Small intestine (tissue), 7 donors: Measurements from ENCODE around the gene YWHAG. TPM values are rescaled to one million over a fixed set of nuclear protein-coding genes. Genes with fewer than 3 reads are reported as not detected.

Source experiments
- DNase-seq, 2 donors: peaks; one replicate each; pipeline versions ENCODE4 v3.0.0 to v3.0.0-alpha.2; 2013
- FAIRE-seq: peaks from 2 replicates; lab custom pipeline; 2012; peaks lifted over from hg19 to GRCh38; lab: Jason Lieb, UNC
- H3K27ac ChIP-seq, 3 donors: one replicate each; pipeline ENCODE4 v1.5.1; 2013; ENCODE audit warnings: low read length in 2 of 3, mild to moderate bottlenecking in 2 of 3, control low read depth in 1 of 3, inconsistent platforms in 1 of 3, low read depth in 1 of 3, moderate library complexity in 1 of 3
- H3K27me3 ChIP-seq, 3 donors: one replicate each; pipeline ENCODE4 v1.6.1; 2013; ENCODE audit warnings: low read length in 3 of 3, inconsistent platforms in 1 of 3; ENCODE audit not compliant: control insufficient read depth in 3 of 3, insufficient read depth in 3 of 3
- H3K36me3 ChIP-seq, 3 donors: one replicate each; pipeline ENCODE4 v1.6.1; 2013; ENCODE audit warnings: low read length in 3 of 3, inconsistent platforms in 1 of 3, low read depth in 1 of 3, mild to moderate bottlenecking in 1 of 3, moderate library complexity in 1 of 3; ENCODE audit not compliant: control insufficient read depth in 3 of 3, insufficient read depth in 2 of 3
- H3K4me1 ChIP-seq, 3 donors: one replicate each; pipeline ENCODE4 v1.6.1; 2013; ENCODE audit warnings: low read length in 2 of 3, inconsistent platforms in 1 of 3, low read depth in 1 of 3, mild to moderate bottlenecking in 1 of 3, moderate library complexity in 1 of 3; ENCODE audit not compliant: control insufficient read depth in 3 of 3, insufficient read depth in 2 of 3
- H3K4me3 ChIP-seq, 3 donors: one replicate each; pipeline ENCODE4 v1.5.1; 2013; ENCODE audit warnings: low read length in 3 of 3, control low read depth in 1 of 3, inconsistent platforms in 1 of 3, low read depth in 1 of 3, mild to moderate bottlenecking in 1 of 3, moderate library complexity in 1 of 3
- H3K9me3 ChIP-seq, 2 donors: one replicate each; pipeline ENCODE4 v1.6.1; 2013; ENCODE audit warnings: low read depth in 1 of 2, low read length in 1 of 2; ENCODE audit not compliant: control insufficient read depth in 2 of 2, insufficient read depth in 1 of 2
- WGBS, 3 donors: extraction: QIAGEN DNeasy Blood & Tissue Kit; methylation state at CpG; one replicate each; pipeline ENCODE4 v1.1.7; 2013; 5-methylcytosine and 5-hydroxymethylcytosine counted together
- polyA plus RNA-seq, 4 donors: library from polyadenylated mRNA; stranded (reverse) in 3 of 4; unstranded in 1 of 4; fragments of 200-250 nt in 3 of 4; fragments of 120-200 nt in 1 of 4; gene quantifications; one replicate each; pipeline versions ENCODE4 v1.2.1 to v1.2.3, GENCODE V29; 2013
- donor health status: healthy with polysubstance abuse.
- donor health status: control.
- donor health status: control.
- donor health status: Bipolar disorder and iron deficiency.
- donor health status: healthy.

YWHAG gene
- polyA plus RNA-seq, 4 donors, result 47.4 to 80.1 (median 54.5) TPM

GRCh38 chr7:76330673-76331072, 28.1 kb downstream of the YWHAG start:
- 76 to 90% (median 86%) methylated on average over 5 of the region's 5 CpGs for WGBS, 3 donors
- FAIRE-seq (no peak), DNase-seq (no peak)
- Histone ChIP-seq H3K36me3 (peaks cover 8 to 43% (median 9%) of the 10 kb centered on the region in 3 donors), H3K27ac (no peak overlapping the region), H3K4me1 (peaks cover 0 to 3% (median 2%) of the 10 kb centered on the region in 3 donors), H3K9me3 (no peaks in the 10 kb centered on the region), H3K27me3 (no peaks in the 10 kb centered on the region), H3K4me3 (no peak overlapping the region)

GRCh38 chr7:76330261-76330660, 28.5 kb downstream of the YWHAG start:
- FAIRE-seq (no peak), DNase-seq (no peak)
- H3K36me3 ChIP-seq, result peaks cover 8 to 45% (median 9%) of the 10 kb centered on the region in 3 donors
- no peak overlapping the region for H3K4me3 ChIP-seq
- H3K4me1 ChIP-seq, result peaks cover 0 to 3% (median 2%) of the 10 kb centered on the region in 3 donors
- 67 to 80% (median 75%) methylated on average over 4 of the region's 4 CpGs for WGBS, 3 donors
- no peak overlapping the region for H3K27ac ChIP-seq
- H3K9me3 ChIP-seq, result no peaks in the 10 kb centered on the region
- no peaks in the 10 kb centered on the region for H3K27me3 ChIP-seq

GRCh38 chr7:76329479-76329878, 29.3 kb downstream of the YWHAG start:
- Histone ChIP-seq H3K27me3 (no peaks in the 10 kb centered on the region), H3K9me3 (no peaks in the 10 kb centered on the region), H3K4me1 (peaks cover 0 to 2% (median under 1%) of the 10 kb centered on the region in 3 donors), H3K4me3 (no peak overlapping the region), H3K36me3 (peaks cover 8 to 49% (median 9%) of the 10 kb centered on the region in 3 donors), H3K27ac (no peak overlapping the region)
- FAIRE-seq (no peak), DNase-seq (no peak)
- WGBS, 3 donors, result 91 to 97% (median 94%) methylated on average over 29 of the region's 29 CpGs

- Histone ChIP-seq H3K27ac (no peak overlapping the region), H3K4me1 (peaks cover 0 to 2% (median 0%) of the 10 kb centered on the region in 3 donors), H3K36me3 (peaks cover 8 to 53% (median 9%) of the 10 kb centered on the region in 3 donors), H3K4me3 (no peak overlapping the region), H3K9me3 (no peaks in the 10 kb centered on the region), H3K27me3 (no peaks in the 10 kb centered on the region)
- FAIRE-seq (no peak), DNase-seq (no peak)
- 78 to 85% (median 81%) methylated on average over 15 of the region's 15 CpGs for WGBS, 3 donors
Observed at GRCh38 chr7:76328389-76328788, 30.4 kb downstream of the YWHAG start.

- H3K27ac ChIP-seq, result no peak overlapping the region
- FAIRE-seq, result no peak
Observed at GRCh38 chr7:76327610-76328009, 31.2 kb downstream of the YWHAG start.

GRCh38 chr7:76326646-76327233, 32.1 kb downstream of the YWHAG start:
- no peaks in the 10 kb centered on the region for H3K9me3 ChIP-seq
- 73 to 81% (median 74%) methylated on average over 5 of the region's 5 CpGs for WGBS, 3 donors
- H3K27ac ChIP-seq, result no peak overlapping the region
- DNase-seq, result no peak
- no peaks in the 10 kb centered on the region for H3K4me1 ChIP-seq
- no peak overlapping the region for H3K4me3 ChIP-seq
- peaks cover 8 to 49% (median 9%) of the 10 kb centered on the region in 3 donors for H3K36me3 ChIP-seq
- no peak for FAIRE-seq
- no peaks in the 10 kb centered on the region for H3K27me3 ChIP-seq

More at GRCh38 chr7:76327610-76328009, 31.2 kb downstream of the YWHAG start:
- no peak for DNase-seq
- peaks cover 8 to 48% (median 9%) of the 10 kb centered on the region in 3 donors for H3K36me3 ChIP-seq
- no peaks in the 10 kb centered on the region for H3K27me3 ChIP-seq
- no peak overlapping the region for H3K4me3 ChIP-seq
- H3K4me1 ChIP-seq, result peaks cover 0 to 2% (median 0%) of the 10 kb centered on the region in 3 donors
- no peaks in the 10 kb centered on the region for H3K9me3 ChIP-seq
- WGBS, 3 donors, result 53 to 62% (median 59%) methylated on average over 7 of the region's 7 CpGs

GRCh38 chr7:76325811-76326210, 33.0 kb downstream of the YWHAG start:
- FAIRE-seq (no peak), DNase-seq (no peak)
- no peak overlapping the region for H3K27ac ChIP-seq
- H3K9me3 ChIP-seq, result no peaks in the 10 kb centered on the region
- 86 to 90% (median 89%) methylated on average over 5 of the region's 5 CpGs for WGBS, 3 donors
- peaks cover 8 to 49% (median 9%) of the 10 kb centered on the region in 3 donors for H3K36me3 ChIP-seq
- H3K4me3 ChIP-seq, result no peak overlapping the region
- H3K27me3 ChIP-seq, result no peaks in the 10 kb centered on the region
- no peaks in the 10 kb centered on the region for H3K4me1 ChIP-seq

- no peak overlapping the region for H3K4me3 ChIP-seq
- no peaks in the 10 kb centered on the region for H3K27me3 ChIP-seq
- DNase-seq (no peak), FAIRE-seq (no peak)
- WGBS, 3 donors, result 97 to 98% (median 97%) methylated on average over 11 of the region's 11 CpGs
- peaks cover 8 to 47% (median 9%) of the 10 kb centered on the region in 3 donors for H3K36me3 ChIP-seq
- H3K27ac ChIP-seq, result no peak overlapping the region
- H3K9me3 ChIP-seq, result no peaks in the 10 kb centered on the region
- H3K4me1 ChIP-seq, result no peaks in the 10 kb centered on the region
Observed at GRCh38 chr7:76325092-76325491, 33.7 kb downstream of the YWHAG start.
